Esophagus squamous epithelium (tissue), 5 donors: ENCODE results near the gene IGF2BP1. TPM values are rescaled to one million over a fixed set of nuclear protein-coding genes. Genes with fewer than 3 reads are reported as not detected.

Experiments used
- DNase-seq: peaks from one replicate; lab custom pipeline; 2025; lab: John Stamatoyannopoulos, UW
- H3K27ac ChIP-seq, 4 donors: fragments of 200-600 bp; sonication (generic); one replicate each; pipeline ENCODE4 v1.5.1; 2016 to 2019; ENCODE audit warnings: mild to moderate bottlenecking in 1 of 4
- H3K27me3 ChIP-seq, 4 donors: fragments of 200-600 bp; sonication (generic); 1 replicate in 3 of 4; 2 replicates in 1 of 4; pipeline versions ENCODE4 v1.5.1 to v1.6.0; 2017 to 2021; ENCODE audit warnings: antibody characterized with exemption in 1 of 4
- H3K36me3 ChIP-seq, 3 donors: fragments of 200-600 bp; sonication (generic); one replicate each; pipeline ENCODE4 v1.5.1; 2016 to 2019
- H3K4me1 ChIP-seq, 3 donors: fragments of 200-600 bp; sonication (generic); one replicate each; pipeline ENCODE4 v1.5.1; 2017 to 2019
- H3K4me3 ChIP-seq, 4 donors: fragments of 200-600 bp; sonication (generic); 1 replicate in 3 of 4; 2 replicates in 1 of 4; pipeline ENCODE4 v1.5.1; 2016 to 2019; ENCODE audit warnings: mild to moderate bottlenecking in 2 of 4, moderate library complexity in 1 of 4
- H3K9me3 ChIP-seq, 3 donors: fragments of 200-600 bp; sonication (generic); one replicate each; pipeline ENCODE4 v1.5.1; 2016 to 2019
- POLR2A ChIP-seq, 4 donors: fragments of 450-650 bp; IDR thresholded peaks; one replicate each; pipeline ENCODE4 v1.6.1; 2017; ENCODE audit warnings: antibody characterized with exemption in 4 of 4, mild to moderate bottlenecking in 4 of 4, moderate library complexity in 3 of 4
- WGBS, 2 donors: methylation state at CpG; one replicate each; pipeline ENCODE4 v1.1.5; 2018; 5-methylcytosine and 5-hydroxymethylcytosine counted together
- intact Hi-C: fragments of 100-400 bp; cut with DNase I; formaldehyde crosslinking; loops from one replicate; pipeline ENCODE4 v1.15.0; 2022
- total RNA-seq, 4 donors: library from RNA; depleted of rRNA; stranded (reverse); fragments of >200 nt; gene quantifications; one replicate each; pipeline ENCODE4 v1.1.0, GENCODE V29; 2016
- TF ChIP-seq, protein P1 (sequence below), 6 experiments: fragments of 450-650 bp in 4 of 6; fragments of 200-600 bp in 2 of 6; sonication (generic) in 2 of 6; IDR thresholded peaks; one replicate each; pipeline ENCODE4 v1.5.1; 2016 to 2019; ENCODE audit warnings: antibody characterized with exemption in 6 of 6, mild to moderate bottlenecking in 4 of 6, moderate library complexity in 4 of 6
- donor health status: DM: yes; HTN: yes; CAD: no.

The IGF2BP1 gene
- total RNA-seq, 4 donors from 2014 or later: not detected

DNA sequence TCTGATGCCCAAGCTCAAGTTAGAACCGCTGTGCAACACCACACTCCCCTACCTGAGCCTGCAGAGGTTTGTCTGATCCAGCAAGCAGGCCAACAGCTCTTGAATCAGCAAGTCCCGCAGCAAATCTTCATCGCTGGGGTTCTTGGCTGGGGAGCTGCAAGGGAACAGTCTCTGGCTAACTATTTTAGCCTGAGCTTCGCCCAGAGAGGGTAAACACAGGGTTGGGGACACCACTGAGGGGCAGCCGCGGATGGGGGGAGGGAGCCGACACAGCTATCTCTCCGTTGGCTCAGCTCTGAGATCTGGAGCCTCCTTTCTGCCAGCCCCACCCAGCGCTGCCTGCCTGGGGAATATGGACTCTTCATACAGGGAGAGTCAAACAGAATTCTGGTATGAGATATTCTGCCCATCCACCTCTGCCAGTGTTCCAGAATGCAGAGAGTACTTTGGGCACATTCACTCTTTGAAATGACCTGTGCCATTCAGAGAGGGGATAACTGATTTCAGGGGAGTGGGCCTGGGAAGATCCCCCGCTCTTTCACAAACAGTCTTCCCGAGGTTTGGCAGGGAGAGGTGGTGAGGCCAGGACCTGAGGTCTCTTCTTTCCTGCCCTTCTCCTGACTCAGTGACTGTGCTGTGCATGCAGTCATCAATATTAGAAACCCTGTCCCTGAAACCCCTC is 36.2 kb upstream of the IGF2BP1 start:
- Histone ChIP-seq H3K36me3 (no peaks in the 10 kb centered on the region), H3K27me3 (peaks cover 0 to 78% (median 3%) of the 10 kb centered on the region in 4 donors), H3K4me3 (no peak overlapping the region), H3K4me1 (peaks cover 0 to 4% (median 0%) of the 10 kb centered on the region in 3 donors), H3K27ac (no peak overlapping the region), H3K9me3 (no peaks in the 10 kb centered on the region)
- whole genome bisulfite sequencing, 2 donors: 35 to 69% methylated on average over 2 to 5 of the region's 11 CpGs
- intact Hi-C loops: no loop called here
- no peak for DNase-seq
- TF ChIP-seq, protein P1, sequence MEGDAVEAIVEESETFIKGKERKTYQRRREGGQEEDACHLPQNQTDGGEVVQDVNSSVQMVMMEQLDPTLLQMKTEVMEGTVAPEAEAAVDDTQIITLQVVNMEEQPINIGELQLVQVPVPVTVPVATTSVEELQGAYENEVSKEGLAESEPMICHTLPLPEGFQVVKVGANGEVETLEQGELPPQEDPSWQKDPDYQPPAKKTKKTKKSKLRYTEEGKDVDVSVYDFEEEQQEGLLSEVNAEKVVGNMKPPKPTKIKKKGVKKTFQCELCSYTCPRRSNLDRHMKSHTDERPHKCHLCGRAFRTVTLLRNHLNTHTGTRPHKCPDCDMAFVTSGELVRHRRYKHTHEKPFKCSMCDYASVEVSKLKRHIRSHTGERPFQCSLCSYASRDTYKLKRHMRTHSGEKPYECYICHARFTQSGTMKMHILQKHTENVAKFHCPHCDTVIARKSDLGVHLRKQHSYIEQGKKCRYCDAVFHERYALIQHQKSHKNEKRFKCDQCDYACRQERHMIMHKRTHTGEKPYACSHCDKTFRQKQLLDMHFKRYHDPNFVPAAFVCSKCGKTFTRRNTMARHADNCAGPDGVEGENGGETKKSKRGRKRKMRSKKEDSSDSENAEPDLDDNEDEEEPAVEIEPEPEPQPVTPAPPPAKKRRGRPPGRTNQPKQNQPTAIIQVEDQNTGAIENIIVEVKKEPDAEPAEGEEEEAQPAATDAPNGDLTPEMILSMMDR (IDR thresholded peaks at IDR 0.05): no peak
- no peak for TF ChIP-seq POLR2A (IDR thresholded peaks at IDR 0.05)

DNA sequence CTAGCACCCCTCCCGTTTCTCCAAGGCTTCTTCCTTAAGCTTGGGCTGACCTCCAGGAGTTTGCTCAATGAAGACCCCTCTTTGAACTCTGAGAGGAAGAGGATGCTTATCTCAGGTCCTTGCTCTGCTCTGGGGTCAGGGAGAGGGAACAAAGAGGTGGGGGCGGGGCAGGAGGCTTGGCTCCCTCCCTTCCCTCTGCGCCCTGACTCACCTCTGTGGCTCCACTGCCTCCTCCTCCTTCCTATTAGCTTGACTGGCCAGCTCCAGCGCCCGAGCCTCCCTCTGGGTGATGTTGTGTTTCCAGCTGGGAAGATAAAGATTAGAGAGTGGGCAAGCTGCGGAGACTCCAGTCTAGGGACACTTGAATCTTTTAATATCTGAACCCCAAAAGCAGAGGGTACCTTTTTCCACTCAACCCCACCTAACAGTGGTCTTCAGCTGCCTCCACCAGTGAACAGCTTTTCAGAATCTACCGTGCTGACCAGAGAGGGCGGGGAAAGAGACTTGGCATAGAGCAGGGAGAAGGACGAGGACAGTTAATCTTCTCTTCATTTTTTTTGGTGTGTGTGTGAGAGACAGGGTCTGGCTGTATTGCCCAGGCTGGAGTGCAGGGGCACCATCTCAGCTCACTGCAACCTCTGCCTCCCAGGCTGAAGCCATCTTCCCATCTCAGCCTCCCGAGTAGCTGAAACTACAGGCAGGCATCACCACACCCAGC is 35.5 kb upstream of the IGF2BP1 start:
- H3K4me3 ChIP-seq: no peak overlapping the region
- peaks cover 0 to 80% (median 3%) of the 10 kb centered on the region in 4 donors for H3K27me3 ChIP-seq
- H3K27ac ChIP-seq: no peak overlapping the region
- DNase-seq: no peak
- WGBS, 2 donors: 23 to 30% methylated on average over 6 of the region's 10 CpGs
- peaks cover 0 to 4% (median 0%) of the 10 kb centered on the region in 3 donors for H3K4me1 ChIP-seq
- TF ChIP-seq, protein P1 (IDR thresholded peaks at IDR 0.05): no peak
- TF ChIP-seq POLR2A (IDR thresholded peaks at IDR 0.05): no peak
- H3K9me3 ChIP-seq: no peaks in the 10 kb centered on the region
- intact Hi-C loops: no loop called here
- H3K36me3 ChIP-seq: no peaks in the 10 kb centered on the region

DNA sequence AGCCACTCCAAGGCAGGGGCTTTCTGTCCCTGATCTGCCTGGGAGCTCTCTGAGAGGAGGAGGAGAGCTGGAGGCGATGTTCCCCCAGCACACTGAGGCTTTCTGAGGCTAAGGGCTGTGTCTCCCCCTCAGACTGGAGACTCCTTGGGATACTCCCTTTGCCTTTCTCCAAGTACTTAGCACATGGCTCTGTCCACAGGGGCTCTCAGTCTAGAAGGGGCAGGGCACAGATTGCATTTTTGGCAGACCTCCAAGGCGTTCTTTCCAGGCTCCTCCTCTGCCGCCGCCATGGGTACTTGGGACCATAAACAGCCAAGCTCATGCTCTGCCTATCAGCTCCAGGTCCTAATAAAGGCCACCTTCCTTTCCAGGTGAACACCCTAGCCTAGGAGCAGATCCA is 27.0 kb upstream of the IGF2BP1 start:
- no peak for DNase-seq

DNA sequence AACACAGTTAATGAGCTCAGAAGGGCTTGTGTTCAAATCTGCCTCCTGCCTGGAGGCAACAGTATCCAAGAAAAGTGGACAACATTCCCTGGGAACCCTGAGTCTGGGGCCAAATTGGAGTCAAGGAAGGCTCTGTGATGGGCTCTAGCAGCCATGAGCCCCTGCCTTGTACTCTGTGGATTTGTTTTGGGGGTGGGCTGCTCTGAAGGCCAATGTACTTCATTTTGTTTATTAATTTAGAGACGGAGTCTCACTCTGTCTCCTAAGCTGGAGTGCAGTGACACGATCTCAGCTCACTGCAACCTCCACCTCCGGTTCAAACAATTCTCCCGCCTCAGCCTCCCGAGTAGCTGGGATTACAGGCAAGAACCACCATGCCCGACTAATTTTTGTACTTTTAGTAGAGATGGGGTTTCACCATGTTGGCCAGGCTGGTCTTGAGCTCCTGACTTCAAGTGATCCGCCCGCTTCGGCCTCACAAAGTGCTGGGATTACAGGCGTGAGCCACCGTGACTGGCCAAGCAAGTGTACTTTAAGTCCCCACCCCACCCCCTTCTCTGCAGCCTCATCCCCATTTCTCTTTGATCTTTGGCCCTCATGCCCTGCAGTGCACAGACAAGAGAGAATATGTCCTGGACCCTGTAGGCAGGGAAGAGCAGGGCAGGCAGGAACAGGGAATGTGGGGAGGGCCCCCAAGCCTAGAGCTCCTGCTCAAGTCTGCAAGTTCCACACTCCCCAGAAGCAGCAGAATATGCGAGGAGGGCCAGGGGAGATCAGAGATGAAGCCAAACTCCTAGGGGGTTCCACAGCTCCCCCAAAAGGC is 26.1 kb upstream of the IGF2BP1 start:
- 75 to 78% methylated on average over 7 to 12 of the region's 12 CpGs for WGBS, 2 donors
- Histone ChIP-seq H3K27ac (no peak overlapping the region), H3K36me3 (no peaks in the 10 kb centered on the region), H3K4me1 (peaks cover 0 to 7% (median 0%) of the 10 kb centered on the region in 3 donors), H3K9me3 (no peaks in the 10 kb centered on the region), H3K27me3 (peaks cover 0 to 99% (median 1%) of the 10 kb centered on the region in 4 donors), H3K4me3 (no peak overlapping the region)
- DNase-seq: no peak
- intact Hi-C loops: no loop called here
- no peak for TF ChIP-seq POLR2A (IDR thresholded peaks at IDR 0.05)
- TF ChIP-seq, protein P1 (IDR thresholded peaks at IDR 0.05): no peak

More for the DNA sequence above, 27.0 kb upstream of the IGF2BP1 start:
- Histone ChIP-seq H3K27ac (no peak overlapping the region), H3K4me3 (no peak overlapping the region), H3K9me3 (no peaks in the 10 kb centered on the region), H3K4me1 (peaks cover 0 to 7% (median 0%) of the 10 kb centered on the region in 3 donors), H3K27me3 (peaks cover 0 to 96% (median 1%) of the 10 kb centered on the region in 4 donors), H3K36me3 (no peaks in the 10 kb centered on the region)
- intact Hi-C loops: no loop called here
- WGBS, 2 donors: 45 to 53% methylated on average over 3 of the region's 4 CpGs
- TF ChIP-seq, protein P1 (IDR thresholded peaks at IDR 0.05): no peak
- TF ChIP-seq POLR2A (IDR thresholded peaks at IDR 0.05): no peak
